Sigmoid colon (tissue), 4 donors: ENCODE data around the gene CFAP97D1.

Experiments used
- POLR2A ChIP-seq, 2 donors: fragments of 450-650 bp; IDR thresholded peaks; one replicate each; pipeline ENCODE4 v1.6.1; 2016; ENCODE audit warnings: antibody characterized with exemption in 2 of 2, mild to moderate bottlenecking in 2 of 2, moderate library complexity in 2 of 2
- POLR2AphosphoS5 ChIP-seq, 4 donors: sonication (generic); formaldehyde crosslinking; IDR thresholded peaks; one replicate each; pipeline ENCODE4 v1.6.1; 2017; ENCODE audit warnings: antibody characterized with exemption in 4 of 4
- TF ChIP-seq, protein P1 (sequence below), 4 experiments: fragments of 450-650 bp in 3 of 4; fragments of 200-600 bp in 1 of 4; IDR thresholded peaks; one replicate each; pipeline ENCODE4 v1.5.1; 2016 to 2019; ENCODE audit warnings: antibody characterized with exemption in 4 of 4, mild to moderate bottlenecking in 3 of 4, moderate library complexity in 2 of 4

DNA sequence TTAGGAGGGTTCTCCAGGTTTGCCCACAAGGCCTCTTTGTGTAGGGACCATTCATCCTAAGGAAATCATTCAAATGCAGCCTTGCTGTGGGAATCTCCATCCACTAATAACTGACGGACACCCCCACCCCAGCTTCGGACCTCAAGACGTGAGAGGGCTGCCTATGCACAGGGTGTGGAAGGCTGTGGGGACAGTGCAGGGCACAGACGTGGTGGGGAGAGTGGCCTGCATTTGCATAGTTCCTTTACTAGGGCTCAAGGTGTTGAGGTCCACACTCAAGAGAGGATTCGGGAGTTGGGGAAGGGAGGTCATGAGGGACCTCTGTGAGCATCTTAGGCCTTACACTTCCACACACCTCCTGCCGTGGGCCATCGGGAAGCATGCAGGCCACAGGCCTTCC is 11.3 kb upstream of the CFAP97D1 start:
- TF ChIP-seq POLR2A (IDR thresholded peaks at IDR 0.05), result no peak
- TF ChIP-seq, protein P1, sequence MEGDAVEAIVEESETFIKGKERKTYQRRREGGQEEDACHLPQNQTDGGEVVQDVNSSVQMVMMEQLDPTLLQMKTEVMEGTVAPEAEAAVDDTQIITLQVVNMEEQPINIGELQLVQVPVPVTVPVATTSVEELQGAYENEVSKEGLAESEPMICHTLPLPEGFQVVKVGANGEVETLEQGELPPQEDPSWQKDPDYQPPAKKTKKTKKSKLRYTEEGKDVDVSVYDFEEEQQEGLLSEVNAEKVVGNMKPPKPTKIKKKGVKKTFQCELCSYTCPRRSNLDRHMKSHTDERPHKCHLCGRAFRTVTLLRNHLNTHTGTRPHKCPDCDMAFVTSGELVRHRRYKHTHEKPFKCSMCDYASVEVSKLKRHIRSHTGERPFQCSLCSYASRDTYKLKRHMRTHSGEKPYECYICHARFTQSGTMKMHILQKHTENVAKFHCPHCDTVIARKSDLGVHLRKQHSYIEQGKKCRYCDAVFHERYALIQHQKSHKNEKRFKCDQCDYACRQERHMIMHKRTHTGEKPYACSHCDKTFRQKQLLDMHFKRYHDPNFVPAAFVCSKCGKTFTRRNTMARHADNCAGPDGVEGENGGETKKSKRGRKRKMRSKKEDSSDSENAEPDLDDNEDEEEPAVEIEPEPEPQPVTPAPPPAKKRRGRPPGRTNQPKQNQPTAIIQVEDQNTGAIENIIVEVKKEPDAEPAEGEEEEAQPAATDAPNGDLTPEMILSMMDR (IDR thresholded peaks at IDR 0.05), result no peak
- TF ChIP-seq POLR2AphosphoS5 (IDR thresholded peaks at IDR 0.05), result no peak
